ENCODE data around the gene AGBL1.

AGBL1 gene

GRCh38 chr15:86247249-86247955 lies 167.7 kb downstream of the AGBL1 start:
- FAIRE-seq, result no peak

GRCh38 chr15:86255247-86255646 lies 175.6 kb downstream of the AGBL1 start:
- no peak for FAIRE-seq

GRCh38 chr15:86256628-86257027 lies 177.0 kb downstream of the AGBL1 start:
- no peak for FAIRE-seq

GRCh38 chr15:86259589-86259988 lies 179.9 kb downstream of the AGBL1 start:
- no peak for FAIRE-seq

- FAIRE-seq, result no peak
Observed at GRCh38 chr15:86263230-86263629, 183.6 kb downstream of the AGBL1 start.

GRCh38 chr15:86266896-86267484 lies 187.3 kb downstream of the AGBL1 start:
- FAIRE-seq, result no peak

- no peak for FAIRE-seq
Observed at GRCh38 chr15:86267892-86268291, 188.2 kb downstream of the AGBL1 start.

GRCh38 chr15:86268558-86268957 lies 188.9 kb downstream of the AGBL1 start:
- FAIRE-seq, result no peak

- FAIRE-seq, result no peak
Observed at GRCh38 chr15:86273309-86273708, 193.6 kb downstream of the AGBL1 start.

- FAIRE-seq, result no peak
Observed at GRCh38 chr15:86275361-86275760, 195.7 kb downstream of the AGBL1 start.

- no peak for FAIRE-seq
Observed at GRCh38 chr15:86278586-86278985, 198.9 kb downstream of the AGBL1 start.

GRCh38 chr15:86284635-86285034 lies 205.0 kb downstream of the AGBL1 start:
- FAIRE-seq, result no peak

GRCh38 chr15:86295511-86295910 lies 215.8 kb downstream of the AGBL1 start:
- no peak for FAIRE-seq

- FAIRE-seq, result no peak
Observed at GRCh38 chr15:86296769-86297168, 217.1 kb downstream of the AGBL1 start.

GRCh38 chr15:86300390-86301125 lies 220.9 kb downstream of the AGBL1 start:
- no peak for FAIRE-seq

GRCh38 chr15:86311568-86312280 lies 232.1 kb downstream of the AGBL1 start:
- FAIRE-seq, result no peak

GRCh38 chr15:86312486-86312885 lies 232.8 kb downstream of the AGBL1 start:
- no peak for FAIRE-seq

GRCh38 chr15:86316216-86316615 lies 236.5 kb downstream of the AGBL1 start:
- no peak for FAIRE-seq

- FAIRE-seq, result no peak
Observed at GRCh38 chr15:86316726-86317383, 237.2 kb downstream of the AGBL1 start.

GRCh38 chr15:86317384-86317740 lies 237.7 kb downstream of the AGBL1 start:
- FAIRE-seq, result no peak

GRCh38 chr15:86322629-86323028 lies 243.0 kb downstream of the AGBL1 start:
- FAIRE-seq, result no peak

GRCh38 chr15:86327230-86327865 lies 247.7 kb downstream of the AGBL1 start:
- no peak for FAIRE-seq

All from A204.1 (cell line).